Caco-2 (cell line): ENCODE results near the gene SLC12A7. TPM values are rescaled to one million over a fixed set of nuclear protein-coding genes. Genes with fewer than 3 reads are reported as not detected.

Experiments
- BruUV-seq: library from RNA; stranded (reverse); fragments of 400-500 nt; replicated peaks from 2 replicates; lab custom pipeline; 2021; lab: Mats Ljungman, UMichigan
- CTCF ChIA-PET: fragments of 300-600 bp; sonication (Branson Sonifier 250); formaldehyde crosslinking; loops from one replicate; lab custom pipeline; 2022; ENCODE audit warnings: antibody characterized with exemption; lab: Charles Lee
- POLR2A ChIA-PET: fragments of 300-600 bp; sonication (Branson Sonifier 250); formaldehyde crosslinking; loops from one replicate; lab custom pipeline; 2022; ENCODE audit warnings: antibody characterized with exemption; lab: Charles Lee
- DNase-seq, 2 experiments: peaks; one replicate each; pipeline versions ENCODE4 v3.0.0 to v3.0.0-alpha.2; 2020 to 2022
- H3K27me3 ChIP-seq: replicated peaks from 2 replicates; pipeline ENCODE4 v1.6.0; 2011; ENCODE audit warnings: low read length; ENCODE audit not compliant: control insufficient read depth, insufficient read depth
- H3K36me3 ChIP-seq: 2 replicates; pipeline ENCODE4 v1.5.1; 2011; ENCODE audit warnings: low read length; ENCODE audit not compliant: control insufficient read depth, insufficient read depth
- H3K4me1 ChIP-seq: fragments of 250-450 bp; sonication (Bioruptor Pico); 2 replicates; pipeline ENCODE4 v1.5.1; 2020; ENCODE audit warnings: mild to moderate bottlenecking
- H3K4me3 ChIP-seq: 2 replicates; pipeline ENCODE4 v1.5.1; 2011; ENCODE audit warnings: low read depth, mild to moderate bottlenecking, control low read depth, low read length
- H3K9me3 ChIP-seq: fragments of 250-450 bp; sonication (Bioruptor Pico); 2 replicates; pipeline ENCODE4 v1.5.1; 2020; ENCODE audit warnings: mild to moderate bottlenecking, moderate library complexity
- H3K27ac Mint-ChIP-seq: one replicate; pipeline ENCODE4 v1.8.0; 2022; ENCODE audit warnings: mixed read lengths; ENCODE audit not compliant: unreplicated experiment
- H3K27me3 Mint-ChIP-seq: one replicate; pipeline ENCODE4 v1.8.0; 2022; ENCODE audit warnings: mixed read lengths; ENCODE audit not compliant: insufficient read depth, unreplicated experiment
- H3K36me3 Mint-ChIP-seq: one replicate; pipeline ENCODE4 v1.8.0; 2022; ENCODE audit warnings: mild to moderate bottlenecking, mixed read lengths; ENCODE audit not compliant: insufficient read depth, unreplicated experiment
- H3K4me1 Mint-ChIP-seq: one replicate; pipeline ENCODE4 v1.8.0; 2022; ENCODE audit warnings: low read depth, mixed read lengths; ENCODE audit not compliant: unreplicated experiment
- H3K4me3 Mint-ChIP-seq: one replicate; pipeline ENCODE4 v1.8.0; 2022; ENCODE audit warnings: mild to moderate bottlenecking, moderate library complexity, mixed read lengths; ENCODE audit not compliant: unreplicated experiment
- H3K9me3 Mint-ChIP-seq: one replicate; pipeline ENCODE4 v1.8.0; 2022; ENCODE audit warnings: mixed read lengths; ENCODE audit not compliant: unreplicated experiment
- CTCF ChIP-seq, 2 experiments: fragments of 200-600 bp in 1 of 2; IDR thresholded peaks; 1 replicate in 1 of 2; 2 replicates in 1 of 2; pipeline versions ENCODE4 v1.5.1 to v1.8.0; 2011 to 2022; ENCODE audit warnings: antibody characterized with exemption in 1 of 2, control low read depth in 1 of 2, inconsistent platforms in 1 of 2, low read depth in 1 of 2, low read length in 1 of 2, mild to moderate bottlenecking in 1 of 2, moderate library complexity in 1 of 2; ENCODE audit not compliant: insufficient read depth in 1 of 2, severe bottlenecking in 1 of 2, unreplicated experiment in 1 of 2
- intact Hi-C: fragments of 100-400 bp; cut with micrococcal nuclease; formaldehyde crosslinking; loops from one replicate; pipeline ENCODE4 v1.10.0; 2022; ENCODE audit not compliant: unreplicated experiment
- total RNA-seq: library from RNA; stranded (reverse); gene quantifications from 2 replicates; pipeline ENCODE4 v1.2.3, GENCODE V29; 2022

Gene SLC12A7
- total RNA-seq, 1 experiment from 2014 or later, result 41.7 TPM

GRCh38 chr5:1056611-1057484 is 55.0 kb downstream of the SLC12A7 start:
- intact Hi-C loops, result no loop called here
- H3K36me3 Mint-ChIP-seq, result peaks cover 11% of the 10 kb centered on the region
- H3K27me3 Mint-ChIP-seq, result no peaks in the 10 kb centered on the region
- H3K4me3 ChIP-seq, result no peak overlapping the region
- no peak for TF ChIP-seq CTCF (IDR thresholded peaks at IDR 0.05; ENCODE audit: insufficient read depth in 1 of 2, low read depth in 1 of 2, low read length in 1 of 2, severe bottlenecking in 1 of 2, unreplicated experiment in 1 of 2)
- BruUV-seq, result no TSS peak
- H3K4me1 ChIP-seq, result no peaks in the 10 kb centered on the region
- CTCF ChIA-PET, result no interaction called here
- DNase-seq, result no peak
- POLR2A ChIA-PET, result no interaction called here
- H3K4me3 Mint-ChIP-seq, result no peak overlapping the region
- no peak overlapping the region for H3K27ac Mint-ChIP-seq
- H3K27me3 ChIP-seq, result no peaks in the 10 kb centered on the region
- H3K9me3 ChIP-seq, result no peaks in the 10 kb centered on the region
- peaks cover 1% of the 10 kb centered on the region; the same call in 1 of the 2 replicates for H3K36me3 ChIP-seq
- no peaks in the 10 kb centered on the region for H3K4me1 Mint-ChIP-seq
- H3K9me3 Mint-ChIP-seq, result no peaks in the 10 kb centered on the region

GRCh38 chr5:1055896-1056610 is 55.8 kb downstream of the SLC12A7 start:
- Mint-ChIP-seq H3K27me3 (no peaks in the 10 kb centered on the region), H3K4me1 (no peaks in the 10 kb centered on the region), H3K27ac (no peak overlapping the region), H3K4me3 (no peak overlapping the region), H3K9me3 (no peaks in the 10 kb centered on the region), H3K36me3 (peaks cover 11% of the 10 kb centered on the region)
- H3K4me1 ChIP-seq, result no peaks in the 10 kb centered on the region
- POLR2A ChIA-PET, result no interaction called here
- H3K36me3 ChIP-seq, result peaks cover 1% of the 10 kb centered on the region; the same call in 1 of the 2 replicates
- CTCF ChIA-PET, result no interaction called here
- no TSS peak for BruUV-seq
- intact Hi-C loops, result no loop called here
- no peak overlapping the region for H3K4me3 ChIP-seq
- TF ChIP-seq CTCF (IDR thresholded peaks at IDR 0.05; ENCODE audit: insufficient read depth in 1 of 2, low read depth in 1 of 2, low read length in 1 of 2, severe bottlenecking in 1 of 2, unreplicated experiment in 1 of 2), result no peak
- DNase-seq, result no peak
- no peaks in the 10 kb centered on the region for H3K27me3 ChIP-seq
- no peaks in the 10 kb centered on the region for H3K9me3 ChIP-seq
